Measurements from ENCODE around the gene AP5S1. TPM values are rescaled to one million over a fixed set of nuclear protein-coding genes. Genes with fewer than 3 reads are reported as not detected.

AP5S1 gene
- total and polyA plus RNA-seq, 2 of the 13 experiments (the other 11 are each of a cell fraction or from before 2014, with no cell fraction given) = 7.9 to 23.2 TPM

- TF ChIP-seq ZNF607 (CRISPR knock-in tag; IDR thresholded peaks at IDR 0.05; ENCODE audit: borderline replicate concordance) (no peak), RERE (CRISPR knock-in tag; IDR thresholded peaks at IDR 0.05; ENCODE audit: low read depth) (no peak), ZNF547 (CRISPR knock-in tag; IDR thresholded peaks at IDR 0.05) (0 out of 2 replicates have a peak, but pooled peaks have one; percentile 16), POLR2A (IDR thresholded peaks at IDR 0.05; ENCODE audit: insufficient read depth in 1 of 2, low read depth in 2 of 2, low read length in 2 of 2) (no peak; a peak in 2 of 4 replicates), ZNF34 (CRISPR knock-in tag; IDR thresholded peaks at IDR 0.05; ENCODE audit: borderline replicate concordance) (no peak), HDAC1 (CRISPR knock-in tag; IDR thresholded peaks at IDR 0.05) (no peak), HES4 (CRISPR knock-in tag; IDR thresholded peaks at IDR 0.05; ENCODE audit: borderline replicate concordance) (no peak), ZNF616 (CRISPR knock-in tag; IDR thresholded peaks at IDR 0.05; ENCODE audit: low read depth) (no peak), MTA3 (CRISPR knock-in tag; IDR thresholded peaks at IDR 0.05) (no peak), ZNF124 (CRISPR knock-in tag; IDR thresholded peaks at IDR 0.05) (no peak), TMF1 (CRISPR knock-in tag; IDR thresholded peaks at IDR 0.05; ENCODE audit: low read depth) (no peak)
- TF ChIP-seq, protein P1, sequence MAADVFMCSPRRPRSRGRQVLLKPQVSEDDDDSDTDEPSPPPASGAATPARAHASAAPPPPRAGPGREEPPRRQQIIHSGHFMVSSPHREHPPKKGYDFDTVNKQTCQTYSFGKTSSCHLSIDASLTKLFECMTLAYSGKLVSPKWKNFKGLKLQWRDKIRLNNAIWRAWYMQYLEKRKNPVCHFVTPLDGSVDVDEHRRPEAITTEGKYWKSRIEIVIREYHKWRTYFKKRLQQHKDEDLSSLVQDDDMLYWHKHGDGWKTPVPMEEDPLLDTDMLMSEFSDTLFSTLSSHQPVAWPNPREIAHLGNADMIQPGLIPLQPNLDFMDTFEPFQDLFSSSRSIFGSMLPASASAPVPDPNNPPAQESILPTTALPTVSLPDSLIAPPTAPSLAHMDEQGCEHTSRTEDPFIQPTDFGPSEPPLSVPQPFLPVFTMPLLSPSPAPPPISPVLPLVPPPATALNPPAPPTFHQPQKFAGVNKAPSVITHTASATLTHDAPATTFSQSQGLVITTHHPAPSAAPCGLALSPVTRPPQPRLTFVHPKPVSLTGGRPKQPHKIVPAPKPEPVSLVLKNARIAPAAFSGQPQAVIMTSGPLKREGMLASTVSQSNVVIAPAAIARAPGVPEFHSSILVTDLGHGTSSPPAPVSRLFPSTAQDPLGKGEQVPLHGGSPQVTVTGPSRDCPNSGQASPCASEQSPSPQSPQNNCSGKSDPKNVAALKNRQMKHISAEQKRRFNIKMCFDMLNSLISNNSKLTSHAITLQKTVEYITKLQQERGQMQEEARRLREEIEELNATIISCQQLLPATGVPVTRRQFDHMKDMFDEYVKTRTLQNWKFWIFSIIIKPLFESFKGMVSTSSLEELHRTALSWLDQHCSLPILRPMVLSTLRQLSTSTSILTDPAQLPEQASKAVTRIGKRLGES (CRISPR knock-in tag; IDR thresholded peaks at IDR 0.05; ENCODE audit: borderline replicate concordance) = no peak
- TF ChIP-seq, protein P2, sequence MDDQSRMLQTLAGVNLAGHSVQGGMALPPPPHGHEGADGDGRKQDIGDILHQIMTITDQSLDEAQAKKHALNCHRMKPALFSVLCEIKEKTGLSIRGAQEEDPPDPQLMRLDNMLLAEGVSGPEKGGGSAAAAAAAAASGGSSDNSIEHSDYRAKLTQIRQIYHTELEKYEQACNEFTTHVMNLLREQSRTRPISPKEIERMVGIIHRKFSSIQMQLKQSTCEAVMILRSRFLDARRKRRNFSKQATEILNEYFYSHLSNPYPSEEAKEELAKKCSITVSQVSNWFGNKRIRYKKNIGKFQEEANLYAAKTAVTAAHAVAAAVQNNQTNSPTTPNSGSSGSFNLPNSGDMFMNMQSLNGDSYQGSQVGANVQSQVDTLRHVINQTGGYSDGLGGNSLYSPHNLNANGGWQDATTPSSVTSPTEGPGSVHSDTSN (CRISPR knock-in tag; IDR thresholded peaks at IDR 0.05; ENCODE audit: borderline replicate concordance) = no peak
- TF ChIP-seq, protein P3, sequence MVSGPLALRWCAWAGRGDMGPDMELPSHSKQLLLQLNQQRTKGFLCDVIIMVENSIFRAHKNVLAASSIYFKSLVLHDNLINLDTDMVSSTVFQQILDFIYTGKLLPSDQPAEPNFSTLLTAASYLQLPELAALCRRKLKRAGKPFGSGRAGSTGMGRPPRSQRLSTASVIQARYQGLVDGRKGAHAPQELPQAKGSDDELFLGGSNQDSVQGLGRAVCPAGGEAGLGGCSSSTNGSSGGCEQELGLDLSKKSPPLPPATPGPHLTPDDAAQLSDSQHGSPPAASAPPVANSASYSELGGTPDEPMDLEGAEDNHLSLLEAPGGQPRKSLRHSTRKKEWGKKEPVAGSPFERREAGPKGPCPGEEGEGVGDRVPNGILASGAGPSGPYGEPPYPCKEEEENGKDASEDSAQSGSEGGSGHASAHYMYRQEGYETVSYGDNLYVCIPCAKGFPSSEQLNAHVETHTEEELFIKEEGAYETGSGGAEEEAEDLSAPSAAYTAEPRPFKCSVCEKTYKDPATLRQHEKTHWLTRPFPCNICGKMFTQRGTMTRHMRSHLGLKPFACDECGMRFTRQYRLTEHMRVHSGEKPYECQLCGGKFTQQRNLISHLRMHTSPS (CRISPR knock-in tag; IDR thresholded peaks at IDR 0.05; ENCODE audit: low read depth) = no peak; the same call in 1 of the 2 replicates
- TF ChIP-seq, protein P4, sequence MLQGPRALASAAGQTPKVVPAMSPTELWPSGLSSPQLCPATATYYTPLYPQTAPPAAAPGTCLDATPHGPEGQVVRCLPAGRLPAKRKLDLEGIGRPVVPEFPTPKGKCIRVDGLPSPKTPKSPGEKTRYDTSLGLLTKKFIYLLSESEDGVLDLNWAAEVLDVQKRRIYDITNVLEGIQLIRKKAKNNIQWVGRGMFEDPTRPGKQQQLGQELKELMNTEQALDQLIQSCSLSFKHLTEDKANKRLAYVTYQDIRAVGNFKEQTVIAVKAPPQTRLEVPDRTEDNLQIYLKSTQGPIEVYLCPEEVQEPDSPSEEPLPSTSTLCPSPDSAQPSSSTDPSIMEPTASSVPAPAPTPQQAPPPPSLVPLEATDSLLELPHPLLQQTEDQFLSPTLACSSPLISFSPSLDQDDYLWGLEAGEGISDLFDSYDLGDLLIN (CRISPR knock-in tag; IDR thresholded peaks at IDR 0.05; ENCODE audit: borderline replicate concordance) = no peak
These were observed 27.1 kb downstream of the AP5S1 start (continued) for GRCh38 chr20:3847429-3847940.

Data from HepG2 (cell line).